Common myeloid progenitor, CD34-positive (primary cell): Measurements from ENCODE around the gene MGMT.

Experiments used
- CTCF ChIA-PET: fragments of 350-600 bp; sonication (Branson Sonifier 250); formaldehyde crosslinking; loops from one replicate; lab custom pipeline; 2021; ENCODE audit warnings: antibody characterized with exemption; lab: Charles Lee
- POLR2A ChIA-PET: fragments of 350-600 bp; sonication (Branson Sonifier 250); formaldehyde crosslinking; loops from one replicate; lab custom pipeline; 2021; ENCODE audit warnings: antibody characterized with exemption; lab: Charles Lee
- DNase-seq, 3 donors: peaks; one replicate each; pipeline versions ENCODE4 v3.0.0 to v3.0.0-alpha.2; 2013
- H3K27ac ChIP-seq, 2 experiments: 1 replicate in 1 of 2; 2 replicates in 1 of 2; pipeline ENCODE4 v1.7.0; 2013; ENCODE audit warnings: inconsistent platforms in 2 of 2, low read length in 2 of 2, mild to moderate bottlenecking in 2 of 2, low read depth in 1 of 2, moderate library complexity in 1 of 2; ENCODE audit not compliant: severe bottlenecking in 2 of 2, insufficient read depth in 1 of 2, poor library complexity in 1 of 2
- H3K27me3 ChIP-seq, 5 experiments: replicated peaks in 2 of 5; 1 replicate in 3 of 5; 2 replicates in 2 of 5; pipeline versions ENCODE4 v1.6.1 to v1.7.0; 2013; ENCODE audit warnings: low read length in 4 of 5, mild to moderate bottlenecking in 2 of 5, moderate library complexity in 2 of 5, inconsistent platforms in 1 of 5; ENCODE audit not compliant: insufficient read depth in 5 of 5, control insufficient read depth in 4 of 5
- H3K36me3 ChIP-seq, 4 experiments: 1 replicate in 2 of 4; 2 replicates in 2 of 4; pipeline versions ENCODE4 v1.6.1 to v1.7.0; 2013; ENCODE audit warnings: low read length in 3 of 4, control low read depth in 1 of 4, mild to moderate bottlenecking in 1 of 4; ENCODE audit not compliant: control insufficient read depth in 4 of 4, insufficient read depth in 4 of 4
- H3K4me1 ChIP-seq, 4 experiments: 1 replicate in 3 of 4; 2 replicates in 1 of 4; pipeline versions ENCODE4 v1.6.1 to v1.7.1; 2013; ENCODE audit warnings: low read length in 3 of 4, mild to moderate bottlenecking in 3 of 4, control low read depth in 1 of 4, inconsistent platforms in 1 of 4, moderate library complexity in 1 of 4; ENCODE audit not compliant: control insufficient read depth in 4 of 4, insufficient read depth in 4 of 4; ENCODE audit errors: control extremely low read depth in 1 of 4
- H3K4me3 ChIP-seq, 7 experiments: 1 replicate in 4 of 7; 2 replicates in 3 of 7; pipeline versions ENCODE4 v1.5.1 to v1.7.0; 2013; ENCODE audit warnings: mild to moderate bottlenecking in 7 of 7, low read length in 6 of 7, moderate library complexity in 6 of 7, inconsistent platforms in 2 of 7, low read depth in 2 of 7, control low read depth in 1 of 7; ENCODE audit not compliant: insufficient read depth in 4 of 7, control insufficient read depth in 1 of 7; ENCODE audit errors: extremely low read depth in 1 of 7
- H3K9me3 ChIP-seq, 5 experiments: 1 replicate in 4 of 5; 2 replicates in 1 of 5; pipeline versions ENCODE4 v1.6.1 to v1.7.1; 2013; ENCODE audit warnings: low read length in 4 of 5, mild to moderate bottlenecking in 2 of 5, inconsistent platforms in 1 of 5, low read depth in 1 of 5, moderate library complexity in 1 of 5; ENCODE audit not compliant: control insufficient read depth in 4 of 5, insufficient read depth in 2 of 5; ENCODE audit errors: control extremely low read depth in 1 of 5
- WGBS: methylation state at CpG from one replicate; pipeline ENCODE4 v1.1.5; 2013; ENCODE audit not compliant: insufficient coverage; 5-methylcytosine and 5-hydroxymethylcytosine counted together

MGMT gene

GRCh38 chr10:129442866-129443265 is 24.2 kb upstream of the MGMT start:
- POLR2A ChIA-PET: no interaction called here
- H3K4me1 ChIP-seq: no peaks in the 10 kb centered on the region
- H3K27me3 ChIP-seq: no peaks in the 10 kb centered on the region
- H3K4me3 ChIP-seq: no peak overlapping the region
- CTCF ChIA-PET: interaction anchor here (1.1 kb wide), 1 partner anchor 53 kb away, joined by 3 read pairs; no protein-coding TSS in a partner anchor
- H3K27ac ChIP-seq: no peak overlapping the region
- no peak for DNase-seq
- 90% methylated on average over 1 of the region's 7 CpGs for WGBS
- H3K9me3 ChIP-seq: no peaks in the 10 kb centered on the region
- no peaks in the 10 kb centered on the region for H3K36me3 ChIP-seq

GRCh38 chr10:129444359-129444758 is 22.7 kb upstream of the MGMT start:
- H3K9me3 ChIP-seq: no peaks in the 10 kb centered on the region
- no peak overlapping the region for H3K27ac ChIP-seq
- POLR2A ChIA-PET: no interaction called here
- CTCF ChIA-PET: interaction anchor here (1.1 to 1.2 kb wide), 2 partner anchors 12 to 16 kb away, joined by 3 read pairs; no protein-coding TSS in a partner anchor
- H3K4me1 ChIP-seq: no peaks in the 10 kb centered on the region
- no peak for DNase-seq
- H3K27me3 ChIP-seq: no peaks in the 10 kb centered on the region
- no CpG with 5 or more reads among the region's 2 CpGs for WGBS
- H3K36me3 ChIP-seq: no peaks in the 10 kb centered on the region
- H3K4me3 ChIP-seq: no peak overlapping the region

GRCh38 chr10:129445436-129446182 is 21.4 kb upstream of the MGMT start:
- Histone ChIP-seq H3K27ac (no peak overlapping the region), H3K4me3 (no peak overlapping the region), H3K27me3 (no peaks in the 10 kb centered on the region), H3K4me1 (no peaks in the 10 kb centered on the region), H3K36me3 (no peaks in the 10 kb centered on the region), H3K9me3 (no peaks in the 10 kb centered on the region)
- no peak for DNase-seq
- POLR2A ChIA-PET: no interaction called here
- CTCF ChIA-PET: no interaction called here
- WGBS: 100% methylated on average over 10 of the region's 13 CpGs

- DNase-seq: no peak
- Histone ChIP-seq H3K27ac (no peak overlapping the region), H3K4me3 (no peak overlapping the region), H3K9me3 (no peaks in the 10 kb centered on the region), H3K27me3 (no peaks in the 10 kb centered on the region), H3K4me1 (no peaks in the 10 kb centered on the region), H3K36me3 (no peaks in the 10 kb centered on the region)
- WGBS: 88% methylated on average over 1 of the region's 4 CpGs
- ChIA-PET POLR2A (no interaction called here), CTCF (no interaction called here)
Observed at GRCh38 chr10:129446183-129446581, 20.9 kb upstream of the MGMT start.

GRCh38 chr10:129447486-129447885 is 19.6 kb upstream of the MGMT start:
- 90% methylated on average over 1 of the region's 6 CpGs for WGBS
- DNase-seq: no peak
- no peak overlapping the region for H3K27ac ChIP-seq
- H3K4me1 ChIP-seq: no peaks in the 10 kb centered on the region
- POLR2A ChIA-PET: no interaction called here
- H3K36me3 ChIP-seq: no peaks in the 10 kb centered on the region
- no peaks in the 10 kb centered on the region for H3K27me3 ChIP-seq
- H3K9me3 ChIP-seq: peaks cover 0 to under 1% (median 0%) of the 10 kb centered on the region in 5 experiments
- CTCF ChIA-PET: no interaction called here
- no peak overlapping the region for H3K4me3 ChIP-seq

GRCh38 chr10:129448086-129448485 is 19.0 kb upstream of the MGMT start:
- Histone ChIP-seq H3K36me3 (no peaks in the 10 kb centered on the region), H3K4me1 (no peaks in the 10 kb centered on the region), H3K27ac (no peak overlapping the region), H3K9me3 (peaks cover 0 to 4% (median 0%) of the 10 kb centered on the region in 5 experiments), H3K4me3 (no peak overlapping the region), H3K27me3 (no peaks in the 10 kb centered on the region)
- CTCF ChIA-PET: no interaction called here
- POLR2A ChIA-PET: no interaction called here
- WGBS: 100% methylated on average over 3 of the region's 5 CpGs
- DNase-seq: no peak

- H3K4me3 ChIP-seq: no peak overlapping the region
- no peaks in the 10 kb centered on the region for H3K36me3 ChIP-seq
- ChIA-PET CTCF (no interaction called here), POLR2A (no interaction called here)
- H3K27me3 ChIP-seq: no peaks in the 10 kb centered on the region
- 100% methylated on average over 4 of the region's 5 CpGs for WGBS
- no peaks in the 10 kb centered on the region for H3K4me1 ChIP-seq
- no peak for DNase-seq
- no peak overlapping the region for H3K27ac ChIP-seq
- H3K9me3 ChIP-seq: peaks cover 0 to 4% (median 0%) of the 10 kb centered on the region in 5 experiments
Observed at GRCh38 chr10:129448539-129448938, 18.5 kb upstream of the MGMT start.
